Body of pancreas (tissue), 2 donors: ENCODE results near the gene PTPRZ1. TPM values are rescaled to one million over a fixed set of nuclear protein-coding genes. Genes with fewer than 3 reads are reported as not detected.

ENCODE experiments used
- small RNA-seq: library from RNA; depleted of rRNA; stranded (forward); fragments of <200 nt; gene quantifications from one replicate; pipeline ENCODE3, GENCODE V24; 2016
- total RNA-seq, 2 donors: library from RNA; depleted of rRNA; stranded (reverse); fragments of >200 nt; gene quantifications; one replicate each; pipeline ENCODE4 v1.1.0, GENCODE V29; 2016

The PTPRZ1 gene
- total RNA-seq, 2 donors from 2014 or later = 1.6 to 18.5 TPM

Small RNA genes lying within 50 kb of the gene (small RNA-seq; reads per million reads assigned to genes)
- not detected for gene RNU7-154P
